GM23338 (cell line): Measurements from ENCODE around the gene CACUL1. TPM values are rescaled to one million over a fixed set of nuclear protein-coding genes. Genes with fewer than 3 reads are reported as not detected.

Source experiments
- ATAC-seq: fragments of 200-7000 bp; cut with Tn5 transposase; 3 replicates; pipeline ENCODE4 v1.9.1; 2020
- DNase-seq: peaks from one replicate; pipeline ENCODE4 v3.0.0-alpha.2; 2015; ENCODE audit warnings: low spot score
- H2AFZ ChIP-seq: fragments of 200-600 bp; sonication (generic); 2 replicates; pipeline ENCODE4 v1.8.0; 2016; ENCODE audit warnings: antibody characterized with exemption, mild to moderate bottlenecking, moderate library complexity
- H3F3A ChIP-seq: fragments of 200-600 bp; sonication (generic); replicated peaks from 2 replicates; pipeline ENCODE4 v1.8.0; 2017; ENCODE audit warnings: antibody characterized with exemption, mixed run types, low read depth
- H3K27ac ChIP-seq: fragments of 200-600 bp; sonication (generic); 2 replicates; pipeline ENCODE4 v1.6.1; 2016; ENCODE audit warnings: low read depth
- H3K27me3 ChIP-seq: fragments of 200-600 bp; sonication (generic); 2 replicates; pipeline ENCODE4 v1.8.0; 2016; ENCODE audit warnings: mild to moderate bottlenecking, mixed run types, moderate library complexity; ENCODE audit not compliant: insufficient read depth
- H3K36me3 ChIP-seq: fragments of 200-600 bp; sonication (generic); 2 replicates; pipeline ENCODE4 v1.8.0; 2016; ENCODE audit warnings: mild to moderate bottlenecking; ENCODE audit not compliant: insufficient read depth
- H3K4me1 ChIP-seq: fragments of 200-600 bp; sonication (generic); 2 replicates; pipeline ENCODE4 v1.8.0; 2016; ENCODE audit warnings: mild to moderate bottlenecking, moderate library complexity; ENCODE audit not compliant: insufficient read depth
- H3K4me2 ChIP-seq: fragments of 200-600 bp; sonication (generic); 2 replicates; pipeline ENCODE4 v1.7.1; 2017; ENCODE audit warnings: mixed run types
- H3K4me3 ChIP-seq: fragments of 200-600 bp; sonication (generic); 2 replicates; pipeline ENCODE4 v1.6.1; 2016; ENCODE audit warnings: mixed run types
- H3K79me2 ChIP-seq: fragments of 200-600 bp; sonication (generic); replicated peaks from 2 replicates; pipeline ENCODE4 v1.8.0; 2017; ENCODE audit warnings: mild to moderate bottlenecking; ENCODE audit not compliant: insufficient read depth
- H3K9me2 ChIP-seq: fragments of 200-600 bp; sonication (generic); 2 replicates; pipeline ENCODE4 v1.8.0; 2017; ENCODE audit not compliant: insufficient read depth
- H4K20me1 ChIP-seq: fragments of 200-600 bp; sonication (generic); replicated peaks from 2 replicates; pipeline ENCODE4 v1.8.0; 2017; ENCODE audit warnings: mild to moderate bottlenecking; ENCODE audit not compliant: insufficient read depth
- H3K27ac Mint-ChIP-seq: 2 replicates; pipeline ENCODE4 v1.8.0; 2020; ENCODE audit warnings: inconsistent platforms, mild to moderate bottlenecking, moderate library complexity, mixed read lengths
- H3K27me3 Mint-ChIP-seq: 3 replicates; pipeline ENCODE4 v1.8.0; 2022; ENCODE audit warnings: low read depth, mild to moderate bottlenecking, moderate library complexity, mixed read lengths, inconsistent platforms; ENCODE audit not compliant: insufficient read depth, poor library complexity
- H3K36me3 Mint-ChIP-seq: 3 replicates; pipeline ENCODE4 v1.8.0; 2021; ENCODE audit warnings: low read depth, mild to moderate bottlenecking, inconsistent platforms, moderate library complexity, mixed read lengths
- H3K4me1 Mint-ChIP-seq: 3 replicates; pipeline ENCODE4 v1.8.0; 2020; ENCODE audit warnings: mild to moderate bottlenecking, inconsistent platforms, mixed read lengths
- H3K4me3 Mint-ChIP-seq: 3 replicates; pipeline ENCODE4 v1.8.0; 2021; ENCODE audit warnings: moderate library complexity, mild to moderate bottlenecking, inconsistent platforms, mixed read lengths
- H3K9me3 Mint-ChIP-seq: 3 replicates; pipeline ENCODE4 v1.8.0; 2020; ENCODE audit warnings: moderate library complexity, mild to moderate bottlenecking, inconsistent platforms, mixed read lengths
- CREB1 ChIP-seq: fragments of 250-450 bp; sonication (Bioruptor Pico); IDR thresholded peaks from 2 replicates; pipeline ENCODE4 v1.5.0; 2020; ENCODE audit warnings: low read depth, mild to moderate bottlenecking, moderate library complexity
- EZH2phosphoT487 ChIP-seq: fragments of 200-600 bp; sonication (generic); IDR thresholded peaks from one replicate; pipeline ENCODE4 v1.8.1; 2018; ENCODE audit warnings: antibody characterized with exemption; ENCODE audit not compliant: unreplicated experiment
- JUNB ChIP-seq: IDR thresholded peaks from one replicate; pipeline ENCODE4 v1.6.1; 2016; ENCODE audit warnings: antibody characterized with exemption; ENCODE audit not compliant: unreplicated experiment
- NANOG ChIP-seq: IDR thresholded peaks from 2 replicates; pipeline ENCODE4 v1.6.1; 2016; ENCODE audit warnings: antibody characterized with exemption, borderline replicate concordance
- POLR2AphosphoS5 ChIP-seq: IDR thresholded peaks from 2 replicates; pipeline ENCODE4 v1.6.1; 2016; ENCODE audit warnings: antibody characterized with exemption, low read depth
- STAT1 ChIP-seq: IDR thresholded peaks from one replicate; pipeline ENCODE4 v1.6.1; 2016; ENCODE audit warnings: antibody characterized with exemption; ENCODE audit not compliant: unreplicated experiment
- ZNF114 ChIP-seq: fragments of 250-450 bp; sonication (Bioruptor Pico); IDR thresholded peaks from 2 replicates; pipeline ENCODE4 v1.5.0; 2020; ENCODE audit warnings: mild to moderate bottlenecking, moderate library complexity
- polyA plus RNA-seq: library from polyadenylated mRNA; unstranded; fragments of >200 nt; fragmentation: Nextera tagmentation; extraction: Ambion mirVana; gene quantifications from 2 replicates; pipeline ENCODE4 v1.2.1, GENCODE V29; 2016
- total RNA-seq: library from RNA; depleted of rRNA; stranded (reverse); fragments of >200 nt; shearing (Covaris generic); gene quantifications from 2 replicates; pipeline ENCODE4 v1.2.3, GENCODE V29; 2014
- TF ChIP-seq, protein P1 (sequence below): fragments of 250-450 bp; sonication (Bioruptor Pico); IDR thresholded peaks from 2 replicates; pipeline ENCODE4 v1.5.0; 2020; ENCODE audit warnings: mild to moderate bottlenecking, moderate library complexity
- TF ChIP-seq, protein P2 (sequence below), 2 experiments: fragments of 200-600 bp in 1 of 2; sonication (generic) in 1 of 2; conservative IDR thresholded peaks; 2 replicates each; pipeline versions ENCODE4 v1.5.1 to v1.6.1; 2016 to 2017; ENCODE audit warnings: antibody characterized with exemption in 2 of 2, low read depth in 2 of 2, mild to moderate bottlenecking in 2 of 2, moderate library complexity in 1 of 2
- TF ChIP-seq, protein P3 (sequence below): IDR thresholded peaks from one replicate; pipeline ENCODE4 v1.6.1; 2018; ENCODE audit warnings: antibody characterized with exemption; ENCODE audit not compliant: unreplicated experiment

The CACUL1 gene
- total and polyA plus RNA-seq, 2 experiments from 2014 or later: 46.4 to 59.4 TPM

DNA sequence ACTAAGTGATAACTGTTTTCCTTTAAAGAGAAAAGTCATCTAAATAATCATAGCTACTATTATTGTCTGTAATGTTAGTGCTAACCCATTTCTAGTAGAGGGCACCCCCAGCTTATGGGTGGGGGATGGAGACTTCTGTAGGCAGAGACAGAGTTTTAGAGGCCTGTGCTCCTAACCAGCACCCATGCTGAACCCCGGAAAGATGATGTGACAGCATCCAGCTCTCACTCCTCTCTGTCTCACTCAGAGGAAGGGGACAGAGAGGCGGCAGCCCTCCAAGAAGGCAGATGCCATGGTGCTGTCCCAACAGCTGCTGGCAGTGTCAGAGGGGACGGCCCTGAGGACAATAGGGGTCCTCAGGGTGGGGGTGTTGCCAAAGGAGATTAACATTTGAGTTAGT lies 84.9 kb downstream of the CACUL1 start (continued):
- TF ChIP-seq, protein P1, sequence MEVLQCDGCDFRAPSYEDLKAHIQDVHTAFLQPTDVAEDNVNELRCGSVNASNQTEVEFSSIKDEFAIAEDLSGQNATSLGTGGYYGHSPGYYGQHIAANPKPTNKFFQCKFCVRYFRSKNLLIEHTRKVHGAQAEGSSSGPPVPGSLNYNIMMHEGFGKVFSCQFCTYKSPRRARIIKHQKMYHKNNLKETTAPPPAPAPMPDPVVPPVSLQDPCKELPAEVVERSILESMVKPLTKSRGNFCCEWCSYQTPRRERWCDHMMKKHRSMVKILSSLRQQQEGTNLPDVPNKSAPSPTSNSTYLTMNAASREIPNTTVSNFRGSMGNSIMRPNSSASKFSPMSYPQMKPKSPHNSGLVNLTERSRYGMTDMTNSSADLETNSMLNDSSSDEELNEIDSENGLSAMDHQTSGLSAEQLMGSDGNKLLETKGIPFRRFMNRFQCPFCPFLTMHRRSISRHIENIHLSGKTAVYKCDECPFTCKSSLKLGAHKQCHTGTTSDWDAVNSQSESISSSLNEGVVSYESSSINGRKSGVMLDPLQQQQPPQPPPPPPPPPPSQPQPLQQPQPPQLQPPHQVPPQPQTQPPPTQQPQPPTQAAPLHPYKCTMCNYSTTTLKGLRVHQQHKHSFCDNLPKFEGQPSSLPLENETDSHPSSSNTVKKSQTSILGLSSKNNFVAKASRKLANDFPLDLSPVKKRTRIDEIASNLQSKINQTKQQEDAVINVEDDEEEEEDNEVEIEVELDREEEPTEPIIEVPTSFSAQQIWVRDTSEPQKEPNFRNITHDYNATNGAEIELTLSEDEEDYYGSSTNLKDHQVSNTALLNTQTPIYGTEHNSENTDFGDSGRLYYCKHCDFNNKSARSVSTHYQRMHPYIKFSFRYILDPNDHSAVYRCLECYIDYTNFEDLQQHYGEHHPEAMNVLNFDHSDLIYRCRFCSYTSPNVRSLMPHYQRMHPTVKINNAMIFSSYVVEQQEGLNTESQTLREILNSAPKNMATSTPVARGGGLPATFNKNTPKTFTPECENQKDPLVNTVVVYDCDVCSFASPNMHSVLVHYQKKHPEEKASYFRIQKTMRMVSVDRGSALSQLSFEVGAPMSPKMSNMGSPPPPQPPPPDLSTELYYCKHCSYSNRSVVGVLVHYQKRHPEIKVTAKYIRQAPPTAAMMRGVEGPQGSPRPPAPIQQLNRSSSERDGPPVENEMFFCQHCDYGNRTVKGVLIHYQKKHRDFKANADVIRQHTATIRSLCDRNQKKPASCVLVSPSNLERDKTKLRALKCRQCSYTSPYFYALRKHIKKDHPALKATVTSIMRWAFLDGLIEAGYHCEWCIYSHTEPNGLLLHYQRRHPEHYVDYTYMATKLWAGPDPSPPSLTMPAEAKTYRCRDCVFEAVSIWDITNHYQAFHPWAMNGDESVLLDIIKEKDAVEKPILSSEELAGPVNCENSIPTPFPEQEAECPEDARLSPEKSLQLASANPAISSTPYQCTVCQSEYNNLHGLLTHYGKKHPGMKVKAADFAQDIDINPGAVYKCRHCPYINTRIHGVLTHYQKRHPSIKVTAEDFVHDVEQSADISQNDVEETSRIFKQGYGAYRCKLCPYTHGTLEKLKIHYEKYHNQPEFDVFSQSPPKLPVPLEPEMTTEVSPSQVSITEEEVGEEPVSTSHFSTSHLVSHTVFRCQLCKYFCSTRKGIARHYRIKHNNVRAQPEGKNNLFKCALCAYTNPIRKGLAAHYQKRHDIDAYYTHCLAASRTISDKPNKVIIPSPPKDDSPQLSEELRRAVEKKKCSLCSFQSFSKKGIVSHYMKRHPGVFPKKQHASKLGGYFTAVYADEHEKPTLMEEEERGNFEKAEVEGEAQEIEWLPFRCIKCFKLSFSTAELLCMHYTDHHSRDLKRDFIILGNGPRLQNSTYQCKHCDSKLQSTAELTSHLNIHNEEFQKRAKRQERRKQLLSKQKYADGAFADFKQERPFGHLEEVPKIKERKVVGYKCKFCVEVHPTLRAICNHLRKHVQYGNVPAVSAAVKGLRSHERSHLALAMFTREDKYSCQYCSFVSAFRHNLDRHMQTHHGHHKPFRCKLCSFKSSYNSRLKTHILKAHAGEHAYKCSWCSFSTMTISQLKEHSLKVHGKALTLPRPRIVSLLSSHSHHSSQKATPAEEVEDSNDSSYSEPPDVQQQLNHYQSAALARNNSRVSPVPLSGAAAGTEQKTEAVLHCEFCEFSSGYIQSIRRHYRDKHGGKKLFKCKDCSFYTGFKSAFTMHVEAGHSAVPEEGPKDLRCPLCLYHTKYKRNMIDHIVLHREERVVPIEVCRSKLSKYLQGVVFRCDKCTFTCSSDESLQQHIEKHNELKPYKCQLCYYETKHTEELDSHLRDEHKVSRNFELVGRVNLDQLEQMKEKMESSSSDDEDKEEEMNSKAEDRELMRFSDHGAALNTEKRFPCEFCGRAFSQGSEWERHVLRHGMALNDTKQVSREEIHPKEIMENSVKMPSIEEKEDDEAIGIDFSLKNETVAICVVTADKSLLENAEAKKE: no peak
- TF ChIP-seq ZNF114: no peak
- TF ChIP-seq, protein P2, sequence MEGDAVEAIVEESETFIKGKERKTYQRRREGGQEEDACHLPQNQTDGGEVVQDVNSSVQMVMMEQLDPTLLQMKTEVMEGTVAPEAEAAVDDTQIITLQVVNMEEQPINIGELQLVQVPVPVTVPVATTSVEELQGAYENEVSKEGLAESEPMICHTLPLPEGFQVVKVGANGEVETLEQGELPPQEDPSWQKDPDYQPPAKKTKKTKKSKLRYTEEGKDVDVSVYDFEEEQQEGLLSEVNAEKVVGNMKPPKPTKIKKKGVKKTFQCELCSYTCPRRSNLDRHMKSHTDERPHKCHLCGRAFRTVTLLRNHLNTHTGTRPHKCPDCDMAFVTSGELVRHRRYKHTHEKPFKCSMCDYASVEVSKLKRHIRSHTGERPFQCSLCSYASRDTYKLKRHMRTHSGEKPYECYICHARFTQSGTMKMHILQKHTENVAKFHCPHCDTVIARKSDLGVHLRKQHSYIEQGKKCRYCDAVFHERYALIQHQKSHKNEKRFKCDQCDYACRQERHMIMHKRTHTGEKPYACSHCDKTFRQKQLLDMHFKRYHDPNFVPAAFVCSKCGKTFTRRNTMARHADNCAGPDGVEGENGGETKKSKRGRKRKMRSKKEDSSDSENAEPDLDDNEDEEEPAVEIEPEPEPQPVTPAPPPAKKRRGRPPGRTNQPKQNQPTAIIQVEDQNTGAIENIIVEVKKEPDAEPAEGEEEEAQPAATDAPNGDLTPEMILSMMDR (conservative IDR thresholded peaks at IDR 0.05; ENCODE audit: low read depth in 2 of 2): no peak
- no peak for TF ChIP-seq POLR2AphosphoS5
- TF ChIP-seq EZH2phosphoT487: no peak

DNA sequence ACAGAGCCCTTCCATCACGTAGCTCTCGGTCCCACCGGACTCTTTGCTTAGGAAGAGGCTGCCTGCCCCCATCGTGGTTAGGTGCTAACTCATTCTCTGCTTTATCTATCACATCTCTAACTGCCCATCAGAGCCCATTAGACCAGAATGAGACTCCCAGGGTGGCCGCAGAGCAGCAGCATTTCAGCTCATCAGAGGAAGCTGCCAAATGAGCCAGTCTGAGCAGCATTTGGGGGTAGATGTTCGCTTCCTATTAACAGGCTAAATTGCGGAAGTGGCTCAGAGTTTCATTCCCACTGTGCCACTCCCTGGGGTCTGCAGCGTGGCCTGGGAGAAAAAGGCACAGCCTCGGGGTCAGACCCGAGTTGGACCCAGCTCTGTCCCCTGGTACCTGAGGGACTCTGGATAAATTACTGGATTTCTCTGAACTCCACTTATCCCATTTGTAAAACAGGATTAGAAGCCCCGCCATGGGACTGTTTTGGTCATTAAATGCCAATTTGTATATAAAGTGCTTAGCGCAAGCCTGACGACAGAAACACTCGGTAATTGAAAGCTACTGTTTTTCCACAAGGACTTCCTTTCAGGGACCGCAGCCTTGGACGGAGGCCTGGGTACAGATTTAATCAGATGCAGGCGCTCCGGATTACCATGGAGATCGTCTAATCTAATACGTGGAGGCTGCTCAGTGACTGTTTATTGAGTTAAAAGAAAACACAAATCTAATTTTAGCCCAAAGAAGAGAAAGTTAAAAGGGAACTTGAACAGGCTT lies 85.6 kb downstream of the CACUL1 start:
- H3K4me1 ChIP-seq: no peaks in the 10 kb centered on the region
- Mint-ChIP-seq H3K9me3 (no peaks in the 10 kb centered on the region), H3K27ac (no peak overlapping the region), H3K4me3 (no peak overlapping the region), H3K4me1 (peaks cover 2% of the 10 kb centered on the region; the same call in 1 of the 3 replicates), H3K36me3 (no peaks in the 10 kb centered on the region), H3K27me3 (peaks cover 16% of the 10 kb centered on the region)
- H2AFZ ChIP-seq: no peak overlapping the region
- no peaks in the 10 kb centered on the region for H3K27me3 ChIP-seq
- H3K27ac ChIP-seq: no peak overlapping the region
- no peaks in the 10 kb centered on the region for H3K9me2 ChIP-seq
- no peaks in the 10 kb centered on the region for H3K79me2 ChIP-seq
- H3K4me2 ChIP-seq: no peak overlapping the region
- no peaks in the 10 kb centered on the region; the same call in 1 of the 2 replicates for H4K20me1 ChIP-seq
- H3K36me3 ChIP-seq: no peaks in the 10 kb centered on the region
- no peak for ATAC-seq
- no peaks in the 10 kb centered on the region for H3F3A ChIP-seq
- no peak overlapping the region for H3K4me3 ChIP-seq
- no peak for DNase-seq
- TF ChIP-seq NANOG: no peak
- TF ChIP-seq STAT1: no peak
- TF ChIP-seq POLR2AphosphoS5: no peak
- no peak for TF ChIP-seq JUNB
- TF ChIP-seq CREB1 (CRISPR knock-in tag): no peak
- TF ChIP-seq, protein P3, sequence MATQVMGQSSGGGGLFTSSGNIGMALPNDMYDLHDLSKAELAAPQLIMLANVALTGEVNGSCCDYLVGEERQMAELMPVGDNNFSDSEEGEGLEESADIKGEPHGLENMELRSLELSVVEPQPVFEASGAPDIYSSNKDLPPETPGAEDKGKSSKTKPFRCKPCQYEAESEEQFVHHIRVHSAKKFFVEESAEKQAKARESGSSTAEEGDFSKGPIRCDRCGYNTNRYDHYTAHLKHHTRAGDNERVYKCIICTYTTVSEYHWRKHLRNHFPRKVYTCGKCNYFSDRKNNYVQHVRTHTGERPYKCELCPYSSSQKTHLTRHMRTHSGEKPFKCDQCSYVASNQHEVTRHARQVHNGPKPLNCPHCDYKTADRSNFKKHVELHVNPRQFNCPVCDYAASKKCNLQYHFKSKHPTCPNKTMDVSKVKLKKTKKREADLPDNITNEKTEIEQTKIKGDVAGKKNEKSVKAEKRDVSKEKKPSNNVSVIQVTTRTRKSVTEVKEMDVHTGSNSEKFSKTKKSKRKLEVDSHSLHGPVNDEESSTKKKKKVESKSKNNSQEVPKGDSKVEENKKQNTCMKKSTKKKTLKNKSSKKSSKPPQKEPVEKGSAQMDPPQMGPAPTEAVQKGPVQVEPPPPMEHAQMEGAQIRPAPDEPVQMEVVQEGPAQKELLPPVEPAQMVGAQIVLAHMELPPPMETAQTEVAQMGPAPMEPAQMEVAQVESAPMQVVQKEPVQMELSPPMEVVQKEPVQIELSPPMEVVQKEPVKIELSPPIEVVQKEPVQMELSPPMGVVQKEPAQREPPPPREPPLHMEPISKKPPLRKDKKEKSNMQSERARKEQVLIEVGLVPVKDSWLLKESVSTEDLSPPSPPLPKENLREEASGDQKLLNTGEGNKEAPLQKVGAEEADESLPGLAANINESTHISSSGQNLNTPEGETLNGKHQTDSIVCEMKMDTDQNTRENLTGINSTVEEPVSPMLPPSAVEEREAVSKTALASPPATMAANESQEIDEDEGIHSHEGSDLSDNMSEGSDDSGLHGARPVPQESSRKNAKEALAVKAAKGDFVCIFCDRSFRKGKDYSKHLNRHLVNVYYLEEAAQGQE: no peak
- TF ChIP-seq, protein P2 (conservative IDR thresholded peaks at IDR 0.05; ENCODE audit: low read depth in 2 of 2): no peak
- TF ChIP-seq ZNF114: no peak
